H9 (cell line): Measurements from ENCODE around the gene RNU1-4. TPM values are rescaled to one million over a fixed set of nuclear protein-coding genes. Genes with fewer than 3 reads are reported as not detected.
"Not testable (repeated sequence)": the region's sequence is repeated elsewhere in the genome, so short reads cannot be mapped to it uniquely, and the experiment has no call there.

ENCODE experiments used
- DNase-seq: peaks from one replicate; pipeline ENCODE4 v3.0.0-alpha.2; 2017
- H2AFZ ChIP-seq: one replicate; pipeline ENCODE4 v1.6.1; 2013; ENCODE audit warnings: mild to moderate bottlenecking, low read length, control low read depth, moderate library complexity
- H2AK5ac ChIP-seq: 2 replicates; pipeline ENCODE4 v1.6.1; 2013; ENCODE audit warnings: low read length, control low read depth, mixed read lengths; ENCODE audit not compliant: insufficient read length
- H2BK120ac ChIP-seq: one replicate; pipeline ENCODE4 v1.6.1; 2013; ENCODE audit warnings: low read depth, mild to moderate bottlenecking, low read length, control low read depth, inconsistent platforms; ENCODE audit not compliant: poor library complexity, severe bottlenecking
- H2BK12ac ChIP-seq: 2 replicates; pipeline ENCODE4 v1.6.1; 2013; ENCODE audit warnings: low read length, control low read depth, mixed read lengths, low read depth; ENCODE audit not compliant: insufficient read length
- H2BK15ac ChIP-seq: 2 replicates; pipeline ENCODE4 v1.6.1; 2013; ENCODE audit warnings: low read depth, low read length, control low read depth
- H2BK20ac ChIP-seq: one replicate; pipeline ENCODE4 v1.6.1; 2013; ENCODE audit warnings: low read depth, mild to moderate bottlenecking, low read length, control low read depth, inconsistent platforms; ENCODE audit not compliant: poor library complexity, severe bottlenecking
- H2BK5ac ChIP-seq: 2 replicates; pipeline ENCODE4 v1.6.1; 2013; ENCODE audit warnings: low read length, control low read depth, mixed read lengths; ENCODE audit not compliant: insufficient read length
- H3K14ac ChIP-seq: 2 replicates; pipeline ENCODE4 v1.6.1; 2013; ENCODE audit warnings: low read length, control low read depth; ENCODE audit not compliant: insufficient read depth
- H3K18ac ChIP-seq: 2 replicates; pipeline ENCODE4 v1.6.1; 2013; ENCODE audit warnings: low read depth, mild to moderate bottlenecking, mixed read lengths, low read length, control low read depth; ENCODE audit not compliant: insufficient read length
- H3K23ac ChIP-seq: 2 replicates; pipeline ENCODE4 v1.6.1; 2013; ENCODE audit warnings: low read length, control low read depth, mixed read lengths, low read depth; ENCODE audit not compliant: insufficient read length
- H3K23me2 ChIP-seq: 2 replicates; pipeline ENCODE4 v1.6.1; 2013; ENCODE audit warnings: low read depth, mild to moderate bottlenecking, mixed read lengths, low read length, control low read depth; ENCODE audit not compliant: insufficient read length, poor library complexity, severe bottlenecking
- H3K27ac ChIP-seq: 2 replicates; pipeline ENCODE4 v1.5.1; 2013; ENCODE audit warnings: low read length, control low read depth, mixed read lengths, low read depth; ENCODE audit not compliant: insufficient read length
- H3K27me3 ChIP-seq: 2 replicates; pipeline ENCODE4 v1.6.1; 2013; ENCODE audit warnings: low read length, control low read depth, inconsistent platforms; ENCODE audit not compliant: insufficient read depth
- H3K4ac ChIP-seq: 2 replicates; pipeline ENCODE4 v1.6.1; 2013; ENCODE audit warnings: low read depth, mild to moderate bottlenecking, control low read depth, inconsistent platforms, low read length, moderate library complexity
- H3K4me1 ChIP-seq: 2 replicates; pipeline ENCODE4 v1.6.1; 2013; ENCODE audit warnings: low read length, control low read depth, inconsistent platforms; ENCODE audit not compliant: insufficient read depth
- H3K4me2 ChIP-seq: 2 replicates; pipeline ENCODE4 v1.6.1; 2013; ENCODE audit warnings: low read length, control low read depth, mixed read lengths; ENCODE audit not compliant: insufficient read length, insufficient read depth
- H3K56ac ChIP-seq: 2 replicates; pipeline ENCODE4 v1.6.1; 2013; ENCODE audit warnings: low read depth, mild to moderate bottlenecking, mixed read lengths, low read length, control low read depth; ENCODE audit not compliant: insufficient read length
- H3K79me1 ChIP-seq: 2 replicates; pipeline ENCODE4 v1.6.1; 2013; ENCODE audit warnings: low read depth, mild to moderate bottlenecking, moderate library complexity, low read length, control low read depth, inconsistent platforms; ENCODE audit not compliant: insufficient read depth, poor library complexity, severe bottlenecking
- H3K79me2 ChIP-seq: 2 replicates; pipeline ENCODE4 v1.6.1; 2013; ENCODE audit warnings: low read length, control low read depth, inconsistent platforms; ENCODE audit not compliant: insufficient read depth
- H3K9ac ChIP-seq: 2 replicates; pipeline ENCODE4 v1.6.1; 2013; ENCODE audit warnings: low read length, control low read depth, mixed read lengths; ENCODE audit not compliant: insufficient read length; ENCODE audit errors: extremely low read depth
- H3K9me3 ChIP-seq: one replicate; pipeline ENCODE4 v1.6.1; 2013; ENCODE audit warnings: low read depth, low read length, inconsistent platforms; ENCODE audit not compliant: control insufficient read depth
- H3T11ph ChIP-seq: one replicate; pipeline ENCODE4 v1.6.1; 2013; ENCODE audit warnings: mild to moderate bottlenecking, low read length, control low read depth, inconsistent platforms
- H4K20me1 ChIP-seq: one replicate; pipeline ENCODE4 v1.6.1; 2013; ENCODE audit not compliant: control insufficient read depth, insufficient read length, insufficient read depth
- H4K5ac ChIP-seq: 2 replicates; pipeline ENCODE4 v1.6.1; 2013; ENCODE audit warnings: low read depth, mild to moderate bottlenecking, mixed read lengths, low read length, control low read depth; ENCODE audit not compliant: insufficient read length
- H4K8ac ChIP-seq: replicated peaks from 2 replicates; pipeline ENCODE4 v1.6.1; 2013; ENCODE audit warnings: low read length, control low read depth, mixed read lengths, low read depth; ENCODE audit not compliant: insufficient read length
- H4K91ac ChIP-seq: 2 replicates; pipeline ENCODE4 v1.6.1; 2013; ENCODE audit warnings: low read depth, mild to moderate bottlenecking, moderate library complexity, mixed read lengths, low read length, control low read depth; ENCODE audit not compliant: insufficient read length
- H3K27ac Mint-ChIP-seq, 3 experiments: 2 replicates in 2 of 3; 3 replicates in 1 of 3; pipeline ENCODE4 v1.8.0; 2020 to 2021; ENCODE audit warnings: mixed read lengths in 3 of 3, mild to moderate bottlenecking in 1 of 3, moderate library complexity in 1 of 3
- H3K27me3 Mint-ChIP-seq: 2 replicates; pipeline ENCODE4 v1.8.0; 2021; ENCODE audit warnings: low read depth, mild to moderate bottlenecking, moderate library complexity, mixed read lengths
- H3K36me3 Mint-ChIP-seq, 3 experiments: 2 replicates in 2 of 3; 3 replicates in 1 of 3; pipeline ENCODE4 v1.8.0; 2020 to 2021; ENCODE audit warnings: low read depth in 3 of 3, mixed read lengths in 3 of 3; ENCODE audit not compliant: insufficient read depth in 1 of 3
- H3K4me1 Mint-ChIP-seq, 2 experiments: 2 replicates each; pipeline ENCODE4 v1.8.0; 2020; ENCODE audit warnings: mixed read lengths in 2 of 2
- H3K4me3 Mint-ChIP-seq, 2 experiments: 2 replicates in 1 of 2; 3 replicates in 1 of 2; pipeline ENCODE4 v1.8.0; 2020 to 2021; ENCODE audit warnings: mild to moderate bottlenecking in 2 of 2, mixed read lengths in 2 of 2, moderate library complexity in 1 of 2
- H3K9me3 Mint-ChIP-seq, 2 experiments: 2 replicates in 1 of 2; 3 replicates in 1 of 2; pipeline ENCODE4 v1.8.0; 2020; ENCODE audit warnings: mild to moderate bottlenecking in 2 of 2, mixed read lengths in 2 of 2, moderate library complexity in 1 of 2
- WGBS: extraction: QIAGEN DNeasy Blood & Tissue Kit; methylation state at CpG from one replicate; pipeline ENCODE4 v1.1.7; 2013; ENCODE audit warnings: missing lambda C conversion rate, low lambda C conversion rate, mixed read lengths; ENCODE audit not compliant: insufficient read length; ENCODE audit errors: extremely low coverage; 5-methylcytosine and 5-hydroxymethylcytosine counted together
- total RNA-seq: library from RNA; stranded (reverse); gene quantifications from 2 replicates; pipeline ENCODE4 v1.2.1, GENCODE V29; 2021

Gene RNU1-4
- total RNA-seq, 1 experiment from 2014 or later: 2,051 TPM

GRCh38 chr1:16759041-16759493 lies 18.8 kb downstream of the RNU1-4 start:
- not testable (repeated sequence) for H3K18ac ChIP-seq, H3K36me3 Mint-ChIP-seq

GRCh38 chr1:16759650-16760455 lies 19.5 kb downstream of the RNU1-4 start:
- not testable (repeated sequence) for H3K4me1 ChIP-seq, H2BK12ac ChIP-seq, H2AK5ac ChIP-seq, H3K9me3 ChIP-seq, H2BK15ac ChIP-seq, H3K4me2 ChIP-seq, H3K56ac ChIP-seq, H3K23ac ChIP-seq, H3K9ac ChIP-seq, H3K4me3 Mint-ChIP-seq, H3K4ac ChIP-seq, H4K5ac ChIP-seq, H3K36me3 Mint-ChIP-seq, H3K27me3 ChIP-seq, H3K27ac Mint-ChIP-seq, H3T11ph ChIP-seq, H2BK20ac ChIP-seq, H4K8ac ChIP-seq, H2BK120ac ChIP-seq, H3K4me1 Mint-ChIP-seq, H2BK5ac ChIP-seq, H3K14ac ChIP-seq, H4K20me1 ChIP-seq, H3K23me2 ChIP-seq, H3K79me1 ChIP-seq, H3K9me3 Mint-ChIP-seq, H3K27ac ChIP-seq, H3K79me2 ChIP-seq, H3K18ac ChIP-seq, H2AFZ ChIP-seq, DNase-seq, H4K91ac ChIP-seq
- H3K27me3 Mint-ChIP-seq: peaks cover 12% of the 10 kb centered on the region
- no CpG with 5 or more reads among the region's 62 CpGs for WGBS

More at GRCh38 chr1:16759041-16759493, 18.8 kb downstream of the RNU1-4 start:
- H3K27ac ChIP-seq, H4K5ac ChIP-seq, H3T11ph ChIP-seq, H3K9ac ChIP-seq, H4K20me1 ChIP-seq, H3K79me1 ChIP-seq, H3K9me3 ChIP-seq, H2AK5ac ChIP-seq, H2BK5ac ChIP-seq, H3K27ac Mint-ChIP-seq, H3K27me3 ChIP-seq, H3K23me2 ChIP-seq, H2AFZ ChIP-seq, H2BK120ac ChIP-seq, H3K4me1 ChIP-seq, H3K4ac ChIP-seq, H3K4me1 Mint-ChIP-seq, H3K9me3 Mint-ChIP-seq, H2BK20ac ChIP-seq, H3K23ac ChIP-seq, H3K14ac ChIP-seq, H4K8ac ChIP-seq, H2BK15ac ChIP-seq, H3K56ac ChIP-seq, H3K27me3 Mint-ChIP-seq, H2BK12ac ChIP-seq, H3K79me2 ChIP-seq, H4K91ac ChIP-seq, H3K4me2 ChIP-seq: not testable (repeated sequence)
- DNase-seq: peak; percentile 28
- WGBS: no CpG with 5 or more reads among the region's 40 CpGs
- peak overlapping the region in 1 of 2 experiments; percentile 36; a peak in 2 of 5 replicates for H3K4me3 Mint-ChIP-seq
